IPS DF 4.7 (cell line): Measurements from ENCODE around the gene RRP36.

Experiments
- DNase-seq: peaks from one replicate; pipeline ENCODE4 v3.0.0-alpha.2; 2013; ENCODE audit warnings: low spot score; ENCODE audit errors: extremely low read depth

RRP36 gene

DNA sequence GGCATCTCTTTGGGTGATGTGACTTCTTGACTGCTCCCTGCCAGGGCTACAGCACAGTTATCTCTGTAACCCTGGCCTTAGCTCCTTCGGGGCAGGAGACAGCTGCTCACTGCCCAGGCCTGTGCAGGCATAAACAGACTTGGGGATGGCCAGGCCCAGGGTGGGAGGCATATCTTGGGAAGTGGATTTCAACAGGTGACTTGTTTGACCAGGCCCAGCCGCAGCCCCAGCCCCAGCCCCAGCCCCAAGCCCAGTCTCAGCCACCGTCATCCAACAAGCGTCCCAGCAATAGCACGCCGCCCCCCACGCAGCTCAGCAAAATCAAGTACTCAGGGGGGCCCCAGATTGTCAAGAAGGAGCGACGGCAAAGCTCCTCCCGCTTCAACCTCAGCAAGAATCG, 15.2 kb upstream of the RRP36 start:
- no peak for DNase-seq

DNA sequence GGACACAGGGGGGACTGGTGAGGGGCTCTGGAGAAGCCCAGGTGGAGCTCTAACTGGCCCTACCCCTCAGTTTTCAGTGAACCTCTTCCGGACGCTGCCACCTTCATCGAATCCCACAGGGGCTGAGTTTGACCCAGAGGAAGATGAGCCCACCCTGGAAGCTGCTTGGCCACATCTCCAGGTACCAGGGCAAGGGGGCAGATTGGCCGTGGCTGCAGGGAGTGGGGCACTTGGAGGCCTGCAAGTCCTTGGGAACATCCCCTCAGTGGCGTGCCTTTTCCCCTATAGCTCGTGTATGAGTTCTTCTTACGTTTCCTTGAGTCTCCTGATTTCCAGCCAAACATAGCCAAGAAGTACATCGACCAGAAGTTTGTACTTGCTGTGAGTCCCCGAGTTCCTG, 14.3 kb upstream of the RRP36 start:
- DNase-seq = no peak

DNA sequence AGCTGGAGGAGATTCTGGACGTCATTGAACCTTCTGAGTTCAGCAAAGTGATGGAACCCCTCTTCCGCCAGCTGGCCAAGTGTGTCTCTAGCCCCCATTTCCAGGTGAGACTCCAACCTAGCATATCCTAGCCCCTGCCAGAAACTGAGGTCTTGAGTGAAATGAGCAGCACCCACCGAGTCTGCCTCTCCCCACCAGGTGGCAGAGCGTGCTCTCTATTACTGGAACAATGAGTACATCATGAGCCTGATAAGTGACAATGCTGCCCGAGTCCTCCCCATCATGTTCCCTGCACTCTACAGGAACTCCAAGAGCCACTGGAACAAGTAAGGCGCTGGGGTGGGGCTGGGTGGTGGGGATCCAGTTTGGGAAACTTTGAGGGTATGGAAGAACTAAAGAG, 12.3 kb upstream of the RRP36 start:
- DNase-seq = no peak

DNA sequence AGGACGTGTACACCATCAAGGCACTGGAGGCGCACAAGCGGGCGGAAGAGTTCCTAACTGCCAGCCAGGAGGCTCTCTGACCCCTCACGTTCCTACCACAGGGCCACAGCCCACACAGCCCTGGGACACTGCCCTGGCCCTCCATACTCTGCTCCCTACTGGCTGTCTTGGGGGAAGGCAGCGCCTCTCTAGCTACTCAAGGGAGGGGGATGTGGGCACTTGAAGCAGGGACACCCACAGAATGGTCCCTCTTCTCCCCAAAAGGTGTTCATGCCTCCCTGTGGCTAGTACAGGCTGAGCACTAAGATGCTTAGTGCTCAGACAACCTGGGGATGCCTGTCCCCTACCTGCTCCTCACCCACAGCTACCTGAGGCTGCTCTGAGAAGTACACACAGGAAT, 10.2 kb upstream of the RRP36 start:
- no peak for DNase-seq

DNA sequence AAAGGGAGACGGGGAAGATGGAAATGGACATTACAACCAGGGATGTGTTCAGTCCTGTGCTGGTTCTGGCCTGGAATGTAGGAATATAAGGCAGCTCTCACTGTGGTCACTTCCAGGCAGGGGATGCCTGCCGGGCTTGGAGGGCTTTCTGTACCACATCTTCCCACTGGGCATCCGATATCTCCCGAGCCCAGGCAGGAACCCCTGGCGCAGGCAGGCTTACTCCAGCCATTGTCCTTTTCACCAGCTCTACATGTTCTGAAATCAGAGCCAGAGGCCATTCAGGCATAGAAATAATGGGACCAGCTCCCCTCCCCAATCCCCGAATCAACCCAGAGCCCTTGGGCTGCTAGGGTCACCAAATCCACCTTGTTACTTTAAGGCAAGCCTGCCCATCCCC, 9.1 kb upstream of the RRP36 start:
- DNase-seq = no peak

DNA sequence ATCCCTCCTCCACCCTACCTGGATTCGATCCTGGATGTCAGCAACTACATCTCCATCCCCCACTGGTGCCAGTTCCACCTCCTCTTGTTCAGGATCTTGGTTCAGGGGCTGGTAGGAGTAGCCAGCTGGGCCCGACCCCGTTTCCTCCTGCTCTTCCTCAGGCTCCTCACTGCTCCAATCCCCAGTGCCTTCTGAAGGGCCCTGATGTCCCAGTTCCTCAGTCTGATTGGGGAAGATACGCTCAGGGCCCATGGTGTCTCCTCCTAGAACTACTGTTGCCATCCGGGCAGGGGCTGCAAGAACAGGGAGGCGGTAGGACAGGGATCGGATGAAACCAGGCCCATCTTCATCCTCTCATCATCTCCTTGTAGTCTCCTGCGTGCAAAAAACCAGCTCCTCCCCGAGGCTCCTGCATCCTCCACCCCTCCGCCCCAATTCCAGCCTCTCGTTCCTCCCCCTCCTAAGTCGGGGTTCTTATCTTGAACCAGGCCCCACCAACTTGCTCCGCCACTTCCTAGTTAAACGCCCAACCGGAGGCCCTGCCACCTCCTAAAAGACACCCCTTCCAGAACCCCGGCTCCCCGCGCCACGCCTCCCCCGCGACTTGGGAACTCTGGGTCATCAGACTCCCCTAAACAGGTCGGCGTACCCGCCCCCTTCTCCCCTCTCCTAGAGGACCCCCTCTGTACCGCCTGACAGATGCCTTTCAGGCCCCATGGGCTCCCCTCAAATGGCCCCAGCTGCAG, 8.2 kb upstream of the RRP36 start:
- no peak for DNase-seq

DNA sequence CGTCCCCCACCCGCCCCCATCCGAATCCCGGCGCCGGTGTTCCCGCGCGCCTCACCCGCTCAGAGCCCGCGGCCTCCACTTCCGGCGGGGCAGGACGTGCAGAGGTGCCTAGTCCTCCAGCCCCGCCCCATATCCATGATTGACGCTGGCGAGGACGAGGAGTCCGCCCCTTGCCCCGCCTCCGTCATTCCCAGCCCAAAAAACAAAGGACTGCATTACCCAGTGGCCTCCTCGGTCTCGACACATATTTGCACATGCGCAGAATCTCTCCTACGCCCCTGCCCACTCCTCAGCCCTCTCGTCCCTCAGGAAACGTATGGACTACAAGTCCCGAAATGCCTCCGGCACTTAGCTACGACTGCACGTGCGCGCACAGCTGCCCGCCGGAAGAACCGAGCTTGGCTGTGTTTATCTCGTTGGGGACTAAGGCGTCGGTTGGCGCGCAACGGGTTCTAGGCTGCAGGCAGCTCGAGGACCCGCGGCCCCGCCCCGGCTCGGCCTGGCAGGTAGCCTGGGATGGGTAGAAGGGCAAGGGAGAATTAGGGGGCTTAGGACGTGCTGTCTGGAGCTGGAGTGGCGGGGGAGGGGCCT, 7.5 kb upstream of the RRP36 start, which contains the start of the genes KLHDC3 and MEA1:
KLHDC3 (plus strand) TSS at position 407 of the 591 bp plus-strand sequence. CDS start 2,944 bp downstream, outside the sequence.
MEA1 (minus strand) TSS at position 104 of the 591 bp plus-strand sequence. CDS start 133 bp downstream, outside the sequence.
- peak; percentile 99 for DNase-seq

DNA sequence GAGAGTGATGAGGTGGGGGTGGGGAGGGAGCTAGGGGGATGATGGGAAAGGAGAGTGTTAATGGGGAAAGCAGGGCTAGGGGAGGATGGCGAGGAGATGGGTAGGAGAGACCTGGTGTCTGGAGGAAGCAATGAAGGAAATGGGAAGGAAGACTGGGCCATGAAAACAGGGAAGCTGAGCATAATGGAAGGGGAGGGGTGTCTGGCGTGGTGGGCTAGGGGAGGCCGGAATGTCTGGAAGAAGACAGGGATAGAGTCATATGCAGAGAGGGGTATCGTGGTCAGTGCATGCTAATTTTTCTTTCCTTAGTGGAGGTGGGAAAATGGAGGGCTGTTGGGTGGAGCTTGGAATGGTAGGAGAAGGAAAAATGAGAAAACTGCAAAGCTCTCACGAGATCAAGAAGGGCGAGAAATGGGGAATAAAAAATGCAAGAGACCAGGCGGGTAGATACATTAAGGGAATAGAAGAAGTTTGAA, 7.0 kb upstream of the RRP36 start:
- DNase-seq = no peak

DNA sequence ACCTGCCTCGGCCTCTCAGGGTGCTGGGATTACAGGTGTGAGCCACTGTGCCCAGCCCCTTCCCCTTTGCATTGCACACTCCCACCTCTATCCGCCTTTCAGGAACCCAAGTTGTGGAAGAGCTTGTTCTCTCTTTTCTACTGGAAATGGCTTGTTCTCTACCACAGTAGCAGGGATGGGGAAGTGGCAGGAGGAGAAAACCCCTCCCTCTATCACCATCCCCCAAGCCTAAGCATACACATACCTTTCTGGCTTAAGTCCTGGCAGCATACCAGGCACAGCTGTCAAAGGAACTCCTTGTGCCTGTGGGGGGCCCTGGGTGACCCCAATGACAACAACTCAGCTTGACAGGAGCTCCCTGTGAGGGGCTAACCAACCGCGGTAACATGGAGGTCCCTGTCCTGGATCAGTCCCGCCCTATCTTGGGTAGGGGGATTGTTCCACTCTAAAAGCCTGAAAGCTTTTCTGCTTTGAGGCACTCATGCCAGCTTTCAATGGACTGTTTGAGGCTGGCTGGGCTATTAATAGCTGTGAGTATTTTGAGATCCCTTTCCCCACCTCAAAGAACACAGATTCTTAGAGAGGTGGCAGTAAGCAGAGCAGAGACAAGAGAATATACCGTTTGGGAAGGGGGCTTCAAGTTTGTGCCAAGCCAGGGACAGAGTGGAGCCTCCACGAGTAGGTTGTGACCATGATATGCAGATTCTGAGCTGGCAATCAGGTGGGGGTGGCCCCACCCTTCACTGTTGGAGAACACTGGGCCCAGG, 5.1 kb upstream of the RRP36 start:
- DNase-seq = no peak

DNA sequence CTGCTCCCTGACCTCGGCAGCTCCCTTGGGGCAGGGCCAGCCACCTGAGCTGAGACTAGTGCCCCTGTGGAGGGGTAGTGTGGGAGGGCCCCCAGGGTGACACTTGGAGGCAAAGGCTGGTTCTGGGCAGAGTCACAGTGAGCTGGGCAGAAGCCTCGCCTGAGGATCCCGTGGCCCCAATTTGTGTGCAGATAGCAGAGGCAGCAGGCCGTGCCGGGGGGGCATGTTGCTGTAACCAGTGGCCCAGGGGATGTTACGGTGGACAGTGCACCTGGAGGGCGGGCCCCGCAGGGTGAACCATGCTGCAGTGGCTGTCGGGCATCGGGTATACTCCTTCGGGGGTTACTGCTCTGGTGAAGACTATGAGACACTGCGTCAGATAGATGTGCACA, 4.5 kb upstream of the RRP36 start:
- no peak for DNase-seq

DNA sequence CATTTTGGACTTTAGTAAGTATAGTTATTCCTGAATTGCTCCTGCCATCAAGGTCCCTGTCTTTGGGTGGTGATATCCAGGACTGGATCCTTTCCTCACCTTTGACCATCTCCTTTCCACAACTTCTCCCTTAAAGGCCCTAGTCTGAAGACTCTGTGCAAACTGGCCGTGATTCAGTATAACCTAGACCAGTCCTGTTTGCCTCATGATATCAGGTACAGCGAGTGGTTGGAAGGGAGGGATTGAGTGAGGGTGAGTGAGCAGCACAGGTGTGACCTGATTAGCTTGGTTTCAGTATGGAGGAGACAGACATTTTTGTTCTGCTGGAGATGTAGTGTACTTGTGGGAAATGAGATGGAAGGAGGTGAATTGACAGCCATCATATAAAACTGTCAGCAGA, 2.3 kb upstream of the RRP36 start:
- no peak for DNase-seq

DNA sequence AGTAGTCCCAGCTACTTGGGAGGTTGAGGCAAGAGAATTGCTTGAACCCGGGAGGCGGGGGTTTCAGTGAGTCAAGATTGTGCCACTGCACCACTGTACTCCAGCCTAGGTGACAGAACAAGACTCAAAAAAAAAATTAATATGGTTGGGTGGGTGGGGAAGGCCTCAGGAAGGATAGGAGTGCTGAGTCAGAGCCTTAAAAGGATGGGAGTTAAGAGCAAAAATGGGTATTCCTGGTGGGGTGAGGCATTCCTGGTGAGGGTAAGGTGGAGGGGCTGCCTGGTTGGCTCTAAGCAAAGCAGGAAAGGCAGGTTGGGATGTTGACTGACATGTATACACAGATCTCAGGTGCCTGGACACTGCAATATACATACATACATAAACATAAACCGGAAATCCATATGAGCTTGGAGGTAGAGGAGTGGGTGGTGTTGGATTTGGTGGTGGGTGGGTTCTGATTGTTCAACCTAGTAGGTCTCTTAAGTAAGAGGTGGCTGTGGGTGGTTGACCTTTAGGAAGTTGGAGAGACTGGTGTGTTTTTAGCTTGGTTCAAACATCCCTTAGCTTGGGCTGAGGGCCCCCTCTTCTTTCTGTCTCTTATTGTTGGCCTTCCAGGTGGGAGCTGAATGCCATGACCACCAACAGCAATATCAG, 1.2 kb upstream of the RRP36 start:
- no peak for DNase-seq

DNA sequence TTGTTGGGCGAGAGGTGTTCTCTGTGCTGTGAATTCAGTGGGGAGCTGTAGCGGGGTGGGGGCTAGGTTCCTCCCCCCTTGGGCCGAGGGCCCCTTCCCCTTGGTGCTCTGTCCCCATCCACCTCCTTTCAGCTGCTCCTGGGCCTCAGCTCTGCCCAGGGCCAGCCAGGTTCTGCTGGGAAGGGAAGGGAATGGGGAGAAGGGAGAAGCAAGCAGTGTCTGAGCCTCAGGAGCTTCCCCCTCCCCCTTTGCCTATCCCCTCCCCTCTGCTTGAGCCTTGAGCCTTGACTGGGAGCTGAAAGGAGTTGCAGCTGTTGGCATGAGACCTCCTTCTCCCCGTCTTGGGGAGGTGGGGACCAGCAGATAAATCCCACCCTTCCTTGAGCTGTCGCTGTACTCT, 576 bp upstream of the RRP36 start:
- DNase-seq = no peak

DNA sequence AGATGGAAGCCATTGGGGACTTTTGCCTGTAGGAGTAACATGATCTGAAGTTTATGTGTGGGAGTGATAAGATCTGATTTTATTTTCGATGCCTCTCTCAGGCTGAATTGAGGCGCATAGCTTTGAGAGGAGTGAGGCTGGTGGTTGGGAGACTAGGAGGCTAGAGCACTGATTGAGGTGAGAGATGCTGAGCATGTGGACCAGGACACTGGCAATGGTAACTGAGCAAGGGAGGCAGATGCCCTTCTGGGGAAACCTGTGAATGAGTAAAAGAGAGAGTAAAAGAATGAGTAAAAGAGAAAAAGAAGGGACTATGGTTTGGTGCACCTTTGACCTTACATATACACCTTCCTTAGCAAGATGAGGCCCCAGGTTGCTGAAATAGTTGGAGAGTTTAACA, 3.0 kb downstream of the RRP36 start:
- DNase-seq = no peak

DNA sequence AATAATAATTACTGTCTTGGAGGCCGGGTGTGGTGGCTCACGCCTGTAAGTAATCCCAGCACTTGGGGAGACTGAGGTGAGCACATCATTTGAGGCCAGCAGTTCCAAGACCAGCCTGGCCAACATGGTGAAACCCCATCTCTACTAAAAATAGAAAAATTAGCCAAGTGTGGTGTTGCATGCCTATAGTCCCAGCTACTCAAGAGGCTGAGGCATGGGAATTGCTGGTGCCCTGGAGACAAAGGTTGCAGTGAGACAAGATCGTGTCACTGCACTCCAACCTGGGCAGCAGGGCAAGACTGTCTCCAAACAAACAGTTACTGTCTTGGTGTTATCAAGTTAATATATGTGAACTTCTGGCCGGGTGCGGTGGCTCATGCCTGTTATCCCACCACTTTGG, 4.9 kb downstream of the RRP36 start:
- DNase-seq = no peak

DNA sequence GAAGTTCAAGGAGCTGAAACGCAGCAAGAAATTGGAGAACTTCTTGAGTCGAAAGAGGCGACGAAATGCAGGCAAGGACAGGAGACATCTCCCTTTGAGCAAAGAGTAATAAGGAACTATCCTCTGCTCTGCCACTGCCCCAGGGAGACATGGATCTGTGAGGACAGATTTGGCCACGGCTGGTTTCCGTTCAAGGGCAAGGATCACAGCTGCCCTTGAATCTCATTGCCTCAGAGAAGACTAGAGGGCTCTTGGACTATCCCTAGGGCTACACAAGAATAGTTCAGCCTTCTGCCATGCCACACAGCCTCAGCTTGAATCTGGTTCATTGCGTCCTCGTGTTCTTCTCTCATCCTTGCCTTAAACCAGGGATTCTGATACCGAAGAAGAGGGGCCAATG, 7.7 kb downstream of the RRP36 start:
- DNase-seq = no peak

DNA sequence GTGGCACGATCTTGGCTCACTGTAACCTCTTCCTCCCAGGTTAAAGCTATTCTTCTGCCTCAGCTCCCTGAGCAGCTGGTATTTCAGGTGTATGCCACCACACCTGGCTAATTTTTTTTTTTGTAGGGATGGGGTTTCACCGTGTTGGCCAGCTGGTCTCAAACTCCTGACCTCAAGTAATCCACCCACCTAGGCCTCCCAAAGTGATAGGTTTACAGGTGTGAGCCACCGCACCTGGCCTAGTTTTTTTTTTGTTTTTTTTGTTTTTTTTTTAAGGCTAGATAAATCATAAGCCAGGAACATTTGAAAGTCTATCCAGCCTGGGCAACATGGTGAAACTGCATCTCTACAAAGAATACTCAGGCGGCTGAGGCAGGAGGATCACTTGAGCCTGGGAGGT, 10.9 kb downstream of the RRP36 start:
- DNase-seq = no peak

DNA sequence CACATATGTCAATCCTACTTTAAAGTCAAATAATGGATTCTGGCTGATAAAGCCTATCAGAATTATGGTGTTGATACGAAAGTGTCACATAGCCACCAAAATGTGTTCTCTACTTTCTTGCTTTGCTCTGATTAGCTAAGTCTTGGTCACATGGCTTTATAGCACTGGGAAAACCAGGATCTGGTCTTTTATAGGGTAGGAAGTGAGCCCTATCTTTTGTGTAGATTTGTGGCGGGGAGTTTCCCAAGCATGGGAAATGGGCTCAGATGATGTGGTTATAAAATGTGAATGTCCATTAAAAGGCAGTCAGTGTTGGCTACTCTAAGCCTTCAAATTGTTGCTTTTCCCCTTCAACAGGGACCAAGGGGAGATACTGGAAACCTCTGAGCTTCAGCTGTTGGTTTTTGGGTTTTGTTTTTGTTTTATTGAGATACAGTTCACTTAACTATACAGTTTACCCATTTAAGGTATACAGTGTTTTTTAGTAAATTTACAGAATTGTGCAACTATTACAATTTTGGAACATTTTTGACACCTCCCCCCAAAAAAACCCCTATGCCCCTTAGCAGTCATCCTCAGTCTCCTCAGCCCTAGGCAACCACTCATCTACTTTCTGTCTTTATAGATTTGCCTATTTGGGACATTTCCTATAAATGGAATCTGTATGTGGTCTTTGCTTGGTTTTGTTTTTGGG, 12.2 kb downstream of the RRP36 start:
- DNase-seq = no peak

DNA sequence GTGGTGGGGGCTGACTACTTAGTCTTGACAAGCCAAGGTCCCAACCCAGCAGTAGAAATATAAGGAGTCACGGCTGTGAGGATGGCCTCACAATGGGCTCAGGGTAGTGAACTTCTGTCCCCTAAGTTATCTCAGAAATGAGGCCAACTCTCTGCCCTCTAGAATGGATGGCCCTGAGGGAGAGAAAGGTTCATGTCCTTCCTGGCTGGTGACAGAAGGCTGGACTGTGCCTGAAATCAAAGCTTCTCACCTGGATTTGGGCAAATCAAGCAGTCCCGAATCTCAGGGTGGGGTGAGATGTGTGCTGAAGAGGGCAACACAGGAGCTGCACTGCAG, 12.7 kb downstream of the RRP36 start:
- no peak for DNase-seq

DNA sequence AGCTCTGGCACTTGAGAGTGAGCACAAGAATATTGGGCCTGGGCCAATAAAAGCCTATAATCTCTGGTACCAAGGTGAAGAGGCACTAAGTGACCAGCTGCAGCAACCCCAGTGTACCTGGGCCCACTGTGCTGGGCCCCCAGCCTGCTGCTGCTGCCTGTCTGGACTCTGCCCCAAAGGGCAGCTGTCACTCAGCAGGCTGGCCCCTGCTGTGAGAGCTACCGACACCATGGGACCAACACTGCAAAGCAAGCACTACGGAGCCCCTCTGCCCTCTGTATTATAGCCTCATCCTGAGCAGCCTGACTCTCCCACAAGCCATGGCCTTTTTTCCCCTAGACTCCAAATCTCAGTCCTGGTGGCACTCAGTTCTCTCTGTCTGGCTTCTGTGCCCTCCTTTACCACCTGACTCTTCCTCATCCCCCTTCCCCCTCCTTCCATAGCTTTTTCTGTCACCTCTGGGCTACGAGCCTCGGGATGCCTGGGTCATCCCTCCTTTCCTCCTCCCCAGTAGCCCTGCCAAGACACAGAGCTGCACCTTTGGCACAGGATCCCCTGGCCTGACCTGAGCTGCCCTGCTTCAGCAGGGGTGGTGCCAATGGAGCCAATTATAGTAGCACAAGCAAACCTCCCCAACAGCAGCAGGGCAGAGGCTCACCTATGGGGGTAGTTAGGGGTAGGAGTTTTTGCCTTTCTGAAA, 14.2 kb downstream of the RRP36 start:
- DNase-seq = no peak

DNA sequence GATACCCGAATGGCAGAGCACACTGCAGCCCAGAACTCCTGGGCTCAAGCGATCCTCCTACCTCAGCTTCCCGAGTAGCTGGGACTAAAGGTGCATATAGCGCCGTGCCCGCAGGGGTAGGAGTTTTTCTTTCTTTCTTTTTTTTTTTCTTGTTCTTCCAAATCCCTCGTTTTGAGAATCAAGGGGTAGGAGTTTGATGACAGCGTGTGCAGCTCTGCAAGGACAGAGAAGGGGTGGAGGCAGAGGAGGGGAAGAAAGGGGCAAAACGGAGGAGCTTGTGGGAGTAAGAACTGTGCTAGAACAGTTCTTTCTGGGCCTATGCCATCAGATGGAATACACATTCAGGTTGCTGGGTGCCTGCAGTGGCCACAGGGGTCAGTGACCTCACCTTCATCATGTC, 15.3 kb downstream of the RRP36 start:
- no peak for DNase-seq
